HFFc6 (cell line): ENCODE data around the gene STK32B. TPM values are rescaled to one million over a fixed set of nuclear protein-coding genes. Genes with fewer than 3 reads are reported as not detected.

ENCODE experiments used
- DNase-seq: peaks from one replicate; pipeline ENCODE4 v3.0.0-alpha.2; 2018
- H3K27ac Mint-ChIP-seq: 2 replicates; pipeline ENCODE4 v1.8.0; 2020; ENCODE audit warnings: mild to moderate bottlenecking, mixed read lengths
- H3K27me3 Mint-ChIP-seq: 2 replicates; pipeline ENCODE4 v1.8.0; 2021; ENCODE audit warnings: mild to moderate bottlenecking, moderate library complexity, mixed read lengths; ENCODE audit not compliant: insufficient read depth
- H3K36me3 Mint-ChIP-seq: 2 replicates; pipeline ENCODE4 v1.8.0; 2021; ENCODE audit warnings: low read depth, mixed read lengths
- H3K4me1 Mint-ChIP-seq: 2 replicates; pipeline ENCODE4 v1.8.0; 2020; ENCODE audit warnings: low read depth, mixed read lengths
- H3K4me3 Mint-ChIP-seq: 2 replicates; pipeline ENCODE4 v1.8.0; 2020; ENCODE audit warnings: mild to moderate bottlenecking, moderate library complexity, mixed read lengths
- H3K9me3 Mint-ChIP-seq: 2 replicates; pipeline ENCODE4 v1.8.0; 2020; ENCODE audit warnings: mild to moderate bottlenecking, mixed read lengths
- total RNA-seq, 6 experiments: library from RNA; stranded (reverse); fragmentation: NEBNext Ultra II Directional; extraction: Animal tissue kit (Norgen Biotek cat#: 25700); gene quantifications; 2 replicates in 1 of 6; 3 replicates in 5 of 6; pipeline ENCODE4 v1.2.3, GENCODE V29; 2021
- TF ChIP-seq, protein P1 (sequence below): fragments of 200-600 bp; sonication (generic); IDR thresholded peaks from 2 replicates; pipeline ENCODE4 v1.5.0; 2021; ENCODE audit warnings: antibody characterized with exemption, mild to moderate bottlenecking

Gene STK32B
- total RNA-seq, 6 experiments from 2014 or later: 0.14 to 0.33 (median 0.18) TPM; not detected in 1

DNA sequence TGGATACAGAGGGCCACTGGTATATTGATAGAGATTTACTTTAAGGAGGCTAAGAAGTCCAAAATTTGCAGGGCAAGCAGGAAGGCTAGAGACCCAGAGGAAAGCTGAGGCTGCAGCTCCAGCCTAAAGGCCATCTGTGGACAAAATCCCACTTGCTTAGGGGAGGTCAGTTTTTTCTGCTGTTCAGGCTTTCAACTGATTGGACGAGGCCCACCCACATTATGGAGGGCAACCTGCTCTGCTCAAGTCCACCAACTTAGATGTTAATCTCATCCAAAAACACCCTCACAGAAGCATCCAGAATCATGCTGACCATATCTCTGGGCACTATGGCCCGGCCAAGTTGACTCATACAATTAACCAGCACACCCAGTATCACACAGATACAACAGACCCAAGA, 480.8 kb downstream of the STK32B start:
- TF ChIP-seq, protein P1, sequence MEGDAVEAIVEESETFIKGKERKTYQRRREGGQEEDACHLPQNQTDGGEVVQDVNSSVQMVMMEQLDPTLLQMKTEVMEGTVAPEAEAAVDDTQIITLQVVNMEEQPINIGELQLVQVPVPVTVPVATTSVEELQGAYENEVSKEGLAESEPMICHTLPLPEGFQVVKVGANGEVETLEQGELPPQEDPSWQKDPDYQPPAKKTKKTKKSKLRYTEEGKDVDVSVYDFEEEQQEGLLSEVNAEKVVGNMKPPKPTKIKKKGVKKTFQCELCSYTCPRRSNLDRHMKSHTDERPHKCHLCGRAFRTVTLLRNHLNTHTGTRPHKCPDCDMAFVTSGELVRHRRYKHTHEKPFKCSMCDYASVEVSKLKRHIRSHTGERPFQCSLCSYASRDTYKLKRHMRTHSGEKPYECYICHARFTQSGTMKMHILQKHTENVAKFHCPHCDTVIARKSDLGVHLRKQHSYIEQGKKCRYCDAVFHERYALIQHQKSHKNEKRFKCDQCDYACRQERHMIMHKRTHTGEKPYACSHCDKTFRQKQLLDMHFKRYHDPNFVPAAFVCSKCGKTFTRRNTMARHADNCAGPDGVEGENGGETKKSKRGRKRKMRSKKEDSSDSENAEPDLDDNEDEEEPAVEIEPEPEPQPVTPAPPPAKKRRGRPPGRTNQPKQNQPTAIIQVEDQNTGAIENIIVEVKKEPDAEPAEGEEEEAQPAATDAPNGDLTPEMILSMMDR: no peak
- H3K4me3 Mint-ChIP-seq: no peak overlapping the region

DNA sequence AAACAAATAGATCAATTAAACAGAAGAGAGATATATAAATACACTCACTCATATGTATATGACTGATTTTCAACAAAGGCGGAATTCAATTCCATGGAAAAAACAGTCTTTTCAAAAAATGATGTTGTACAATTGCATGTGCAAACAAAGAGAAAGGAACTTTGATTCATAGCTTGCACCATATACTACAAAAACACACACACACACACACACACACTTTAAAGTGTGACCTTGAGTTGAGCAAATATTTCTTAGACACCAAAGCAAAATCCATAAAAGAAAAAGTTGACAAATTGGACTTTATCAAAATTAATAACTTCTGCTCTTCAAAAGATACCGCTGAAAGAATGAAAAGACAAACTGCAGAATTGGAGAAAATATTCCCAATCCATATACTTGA, 488.3 kb downstream of the STK32B start:
- H3K4me3 Mint-ChIP-seq: no peak overlapping the region
- no peaks in the 10 kb centered on the region; the same call in 1 of the 2 replicates for H3K36me3 Mint-ChIP-seq
- no peak for DNase-seq
- no peak overlapping the region for H3K27ac Mint-ChIP-seq
- no peaks in the 10 kb centered on the region; the same call in 1 of the 2 replicates for H3K27me3 Mint-ChIP-seq
- no peaks in the 10 kb centered on the region for H3K9me3 Mint-ChIP-seq
- TF ChIP-seq, protein P1: no peak
- H3K4me1 Mint-ChIP-seq: no peaks in the 10 kb centered on the region

More for the DNA sequence above, 480.8 kb downstream of the STK32B start:
- no peak for DNase-seq
- Mint-ChIP-seq H3K9me3 (no peaks in the 10 kb centered on the region), H3K36me3 (peaks cover 17% of the 10 kb centered on the region), H3K4me1 (no peaks in the 10 kb centered on the region), H3K27me3 (no peaks in the 10 kb centered on the region), H3K27ac (no peak overlapping the region)

DNA sequence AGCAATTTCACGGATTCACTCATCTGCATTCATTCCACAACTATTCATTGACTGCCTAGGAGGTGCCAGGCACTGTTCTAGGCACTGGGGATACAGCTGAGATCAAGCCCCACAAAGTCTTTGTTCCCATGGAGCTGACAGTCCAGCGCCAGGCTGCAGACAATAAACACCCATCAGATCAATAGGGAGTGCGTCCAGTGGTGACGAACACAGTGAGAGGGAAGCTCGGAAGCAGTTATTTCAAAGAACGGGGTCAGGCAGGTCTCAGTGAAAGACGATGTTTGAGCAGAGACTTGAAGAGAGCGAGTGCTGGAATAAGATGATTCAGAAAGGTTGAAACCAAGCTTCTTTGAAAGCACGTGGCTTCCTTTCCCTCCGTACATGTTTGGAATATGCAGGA, 489.9 kb downstream of the STK32B start:
- Mint-ChIP-seq H3K9me3 (no peaks in the 10 kb centered on the region), H3K27ac (no peak overlapping the region), H3K4me3 (no peak overlapping the region), H3K36me3 (no peaks in the 10 kb centered on the region; the same call in 1 of the 2 replicates), H3K27me3 (no peaks in the 10 kb centered on the region; the same call in 1 of the 2 replicates), H3K4me1 (peaks cover 4% of the 10 kb centered on the region; the same call in 1 of the 2 replicates)
- TF ChIP-seq, protein P1: no peak
- DNase-seq: no peak

DNA sequence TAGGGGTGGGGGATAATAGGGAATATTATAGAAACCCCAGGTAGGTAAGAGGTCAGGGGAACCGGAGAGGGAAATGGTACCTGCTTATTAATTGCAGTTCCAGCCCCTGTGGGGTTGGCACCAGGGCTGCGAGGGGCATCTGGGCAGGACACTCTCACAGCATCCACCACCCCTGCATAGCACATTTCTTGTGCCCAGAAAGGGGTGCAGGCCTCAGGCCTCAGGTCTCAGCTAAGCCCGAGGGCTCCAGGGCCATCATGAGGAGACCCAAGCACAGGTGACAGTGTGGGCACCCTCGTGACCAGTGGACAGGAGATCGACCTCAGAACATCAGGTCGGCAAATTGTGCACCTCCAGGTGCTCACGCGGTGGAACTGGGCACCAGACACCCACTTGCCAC, 492.4 kb downstream of the STK32B start:
- TF ChIP-seq, protein P1: no peak

DNA sequence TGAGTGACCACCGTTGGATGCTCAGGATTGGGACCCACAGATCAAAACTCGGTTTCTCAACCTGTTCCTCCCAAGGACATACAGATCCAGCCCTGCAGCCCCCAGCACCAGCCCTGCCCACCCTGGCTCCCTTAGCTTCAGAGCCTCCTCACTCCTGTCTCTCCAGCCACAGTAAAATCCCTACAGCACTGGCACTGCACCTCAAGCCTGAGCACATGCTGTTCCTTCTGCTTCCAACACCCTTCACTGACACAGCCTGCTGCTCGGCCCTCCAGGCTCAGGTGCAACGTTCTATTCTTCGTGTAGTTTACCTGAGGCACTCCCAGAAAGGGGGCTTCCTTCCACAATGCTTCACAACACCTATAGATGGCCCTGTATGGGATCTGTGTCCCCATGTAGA, 493.5 kb downstream of the STK32B start:
- H3K9me3 Mint-ChIP-seq: peaks cover 1% of the 10 kb centered on the region
- H3K27ac Mint-ChIP-seq: no peak overlapping the region
- H3K4me3 Mint-ChIP-seq: no peak overlapping the region
- DNase-seq: no peak
- no peaks in the 10 kb centered on the region; the same call in 1 of the 2 replicates for H3K27me3 Mint-ChIP-seq
- peaks cover 6% of the 10 kb centered on the region for H3K36me3 Mint-ChIP-seq
- TF ChIP-seq, protein P1: no peak
- H3K4me1 Mint-ChIP-seq: peaks cover 4% of the 10 kb centered on the region; the same call in 1 of the 2 replicates

More for the DNA sequence above, 492.4 kb downstream of the STK32B start:
- no peak overlapping the region for H3K4me3 Mint-ChIP-seq
- H3K36me3 Mint-ChIP-seq: no peaks in the 10 kb centered on the region; the same call in 1 of the 2 replicates
- H3K27ac Mint-ChIP-seq: no peak overlapping the region
- peaks cover 4% of the 10 kb centered on the region; the same call in 1 of the 2 replicates for H3K4me1 Mint-ChIP-seq
- no peaks in the 10 kb centered on the region; the same call in 1 of the 2 replicates for H3K27me3 Mint-ChIP-seq
- no peaks in the 10 kb centered on the region for H3K9me3 Mint-ChIP-seq
- DNase-seq: no peak
